HuH-7 (cell line): ENCODE measurements around the gene SEMA4G.
"Not testable (repeated sequence)": the region's sequence is repeated elsewhere in the genome, so short reads cannot be mapped to it uniquely, and the experiment has no call there.

Experiments used
- DNase-seq: peaks from one replicate; pipeline ENCODE4 v3.0.0; 2011; ENCODE audit warnings: low spot score

SEMA4G gene

GRCh38 chr10:100970914-100971811 lies 1.9 kb downstream of the SEMA4G start:
- peak; percentile 84 for DNase-seq

- DNase-seq = no peak
Observed at GRCh38 chr10:100972115-100972903, 3.0 kb downstream of the SEMA4G start.

GRCh38 chr10:100972904-100973535 lies 3.7 kb downstream of the SEMA4G start:
- no peak for DNase-seq

GRCh38 chr10:100975397-100975796 lies 6.1 kb downstream of the SEMA4G start:
- DNase-seq = not testable (repeated sequence)

- no peak for DNase-seq
Observed at GRCh38 chr10:100976906-100977305, 7.6 kb downstream of the SEMA4G start.

GRCh38 chr10:100977436-100977835 lies 8.1 kb downstream of the SEMA4G start:
- DNase-seq = no peak

- no peak for DNase-seq
Observed at GRCh38 chr10:100978121-100978900, 9.0 kb downstream of the SEMA4G start.

GRCh38 chr10:100978901-100979195 lies 9.5 kb downstream of the SEMA4G start:
- DNase-seq = no peak

- DNase-seq = no peak
Observed at GRCh38 chr10:100979791-100980272, 10.5 kb downstream of the SEMA4G start.

GRCh38 chr10:100980311-100980710 lies 11.0 kb downstream of the SEMA4G start:
- no peak for DNase-seq

GRCh38 chr10:100980711-100981110 lies 11.4 kb downstream of the SEMA4G start:
- DNase-seq = no peak

- no peak for DNase-seq
Observed at GRCh38 chr10:100981178-100981772, 12.0 kb downstream of the SEMA4G start.

- no peak for DNase-seq
Observed at GRCh38 chr10:100982916-100983830, 13.9 kb downstream of the SEMA4G start.

- no peak for DNase-seq
Observed at GRCh38 chr10:100983868-100984671, 14.8 kb downstream of the SEMA4G start.

GRCh38 chr10:100984672-100985177 lies 15.4 kb downstream of the SEMA4G start:
- no peak for DNase-seq

GRCh38 chr10:100985336-100985735 lies 16.0 kb downstream of the SEMA4G start:
- no peak for DNase-seq

GRCh38 chr10:100986623-100986951 lies 17.3 kb downstream of the SEMA4G start:
- DNase-seq = no peak

- DNase-seq = peak; percentile 88
Observed at GRCh38 chr10:100986952-100987684, 17.8 kb downstream of the SEMA4G start, which contains the start of the genes MRPL43 and TWNK. MRPL43 (minus strand) TSS chr10:100987497; CDS start chr10:100987443, 54 bp downstream. TWNK (plus strand) TSS chr10:100987543; CDS start chr10:100988211, 668 bp downstream.

- DNase-seq = no peak
Observed at GRCh38 chr10:100987685-100988049, 18.4 kb downstream of the SEMA4G start.
